ENCODE measurements around the gene DHX8. TPM values are rescaled to one million over a fixed set of nuclear protein-coding genes. Genes with fewer than 3 reads are reported as not detected.

The DHX8 gene
- total RNA-seq = 38.2 and 38.7 TPM in 2 replicates

DNA sequence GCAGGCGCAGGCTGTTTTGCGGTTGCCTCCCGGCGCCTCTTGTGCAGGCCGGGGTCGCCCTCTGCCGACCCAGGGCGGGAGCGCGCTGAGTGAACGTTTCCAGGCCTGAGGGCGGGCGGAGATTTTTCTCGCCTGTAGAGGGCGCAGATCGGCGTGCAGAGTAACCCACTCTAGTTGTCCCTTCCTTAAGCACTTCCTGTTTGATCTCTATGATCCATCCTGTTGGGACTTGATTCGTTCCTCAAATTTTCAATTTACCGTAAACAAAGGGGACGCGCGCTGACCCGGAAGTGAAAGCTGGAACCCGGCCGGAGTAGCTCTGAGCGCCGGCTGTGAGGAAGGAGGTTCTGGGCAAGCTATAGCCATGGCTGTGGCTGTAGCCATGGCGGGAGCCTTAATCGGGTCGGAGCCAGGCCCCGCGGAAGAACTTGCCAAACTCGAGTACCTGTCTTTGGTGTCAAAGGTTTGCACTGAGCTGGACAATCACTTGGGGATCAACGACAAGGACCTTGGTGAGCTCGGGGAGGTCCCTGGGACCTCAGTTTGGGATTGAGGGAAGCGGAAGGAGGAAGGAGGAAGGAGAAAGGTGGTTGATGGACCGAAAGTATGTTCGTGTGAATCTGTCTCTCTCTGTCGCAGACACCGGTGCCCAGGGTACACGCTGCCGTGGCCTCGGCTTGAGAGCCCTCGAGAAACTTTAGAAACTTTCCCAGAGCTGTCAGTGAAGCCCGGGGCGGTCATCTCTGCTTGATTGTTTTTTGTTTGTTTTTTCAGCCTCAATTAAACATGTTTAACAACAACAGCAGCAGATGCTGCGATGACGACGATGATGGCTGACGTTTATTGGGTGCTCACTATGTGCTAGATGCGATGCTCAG is at the start of gene DHX8:
Gene DHX8 (plus strand): TSS at position 302 of the 878 bp plus-strand sequence. CDS start 63 bp downstream, at position 365.

DNA sequence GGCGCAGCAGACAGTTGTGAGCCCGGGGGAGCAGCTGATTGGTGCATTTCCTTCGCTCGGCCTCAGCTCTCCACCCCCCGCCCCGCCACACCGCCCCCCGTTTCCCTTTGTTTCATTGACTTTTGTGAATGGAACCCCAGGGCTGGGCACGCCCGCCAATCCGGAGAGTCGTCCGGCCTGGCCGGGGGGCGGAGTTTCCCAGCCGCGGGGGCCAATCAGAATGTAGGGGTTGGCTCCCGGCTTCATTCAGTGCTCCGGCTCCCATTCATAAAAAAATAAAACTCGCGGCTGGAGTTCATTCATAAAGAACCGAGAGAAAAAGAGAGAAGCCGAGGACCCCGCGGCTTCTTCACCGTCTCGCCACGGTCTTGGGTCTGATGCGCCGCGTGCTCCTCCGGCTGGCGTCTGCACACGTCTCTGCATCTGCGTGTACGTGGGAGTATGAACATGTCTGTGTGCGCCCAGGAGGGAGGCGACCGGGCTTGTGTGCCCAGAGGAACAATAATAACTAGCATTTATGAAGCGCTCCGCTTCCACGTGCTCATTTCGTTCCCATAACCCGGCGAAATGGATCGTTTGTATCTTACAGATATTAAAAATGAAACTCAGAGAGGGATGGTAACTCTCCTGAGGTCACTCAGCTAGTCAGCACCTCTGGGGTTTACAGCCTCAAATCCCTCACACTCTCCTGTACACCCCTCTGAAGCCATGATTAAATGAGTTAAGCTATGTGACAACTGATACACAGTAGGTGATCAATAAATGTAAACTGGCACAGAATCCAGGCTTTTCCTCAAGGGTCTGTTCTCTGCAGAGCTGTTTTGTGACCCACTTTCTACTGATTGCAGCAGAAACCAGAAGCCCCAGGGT is 62.8 kb downstream of the DHX8 start, which contains the start of gene ETV4:
Gene ETV4 (minus strand): TSS at position 22 of the 870 bp plus-strand sequence. CDS start 723 bp downstream, outside the sequence.

Small RNA genes within 50 kb of the gene (small RNA-seq; reads per million reads assigned to genes)
- gene RNU6-406P (not detected), gene RNU6-971P (not detected)

Other genes starting within 250 kb of the DHX8 start
- not detected in 2 replicates for gene RNU2-1, start 250.0 kb upstream of the DHX8 start, total RNA-seq
- 21.6 and 28.4 TPM in 2 replicates for gene ARL4D, start 85.0 kb upstream of the DHX8 start, total RNA-seq
- gene ETV4, start 62.4 kb downstream of the DHX8 start, total RNA-seq = 0.26 and 0.32 TPM in 2 replicates
- gene MEOX1, start 177.9 kb downstream of the DHX8 start, total RNA-seq = 0.11 and 0.26 TPM in 2 replicates

Data from articular chondrocyte of knee joint (primary cell).